GM12892 (cell line): ENCODE results near the gene MAP4K4.

Experiments used
- POLR2A ChIP-seq: IDR thresholded peaks from 2 replicates; pipeline ENCODE4 v1.6.1; 2011; ENCODE audit warnings: low read depth, low read length, control low read depth
- POLR2AphosphoS5 ChIP-seq: IDR thresholded peaks from 2 replicates; pipeline ENCODE4 v1.6.1; 2011; ENCODE audit warnings: low read depth, low read length, control low read depth
- TAF1 ChIP-seq: IDR thresholded peaks from 2 replicates; pipeline ENCODE4 v1.6.1; 2011; ENCODE audit warnings: low read depth, mild to moderate bottlenecking, control low read depth, low read length, borderline replicate concordance

DNA sequence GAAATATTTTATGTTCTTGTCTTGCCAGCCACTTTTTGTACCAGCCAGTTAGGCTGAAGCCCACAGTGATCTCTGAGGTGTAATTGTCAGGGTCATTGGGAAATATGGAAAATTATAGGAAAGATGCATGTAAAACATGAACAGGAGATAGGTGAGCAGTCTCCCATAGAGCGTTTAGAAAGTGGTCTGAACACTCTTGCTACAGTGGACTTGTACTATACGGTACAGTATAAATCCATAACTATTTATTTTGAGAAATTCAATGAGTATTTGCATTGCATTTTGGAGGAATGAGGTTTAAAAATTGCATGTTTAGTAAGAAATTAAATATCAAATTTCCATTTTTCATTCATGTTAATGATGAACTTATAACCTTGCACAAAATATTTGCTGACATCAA lies 20.8 kb upstream of the MAP4K4 start:
- TF ChIP-seq POLR2A (no peak), TAF1 (no peak), POLR2AphosphoS5 (no peak)
